KMS-11 (cell line): ENCODE results near the gene TMEM147.

Source experiments
- H2AFZ ChIP-seq: fragments of 200-600 bp; sonication (generic); 2 replicates; pipeline ENCODE4 v1.6.1; 2016; ENCODE audit warnings: antibody characterized with exemption, mixed run types, low read depth
- H3K27ac ChIP-seq: fragments of 200-600 bp; sonication (generic); 2 replicates; pipeline ENCODE4 v1.6.1; 2016; ENCODE audit warnings: mild to moderate bottlenecking, mixed run types
- H3K27me3 ChIP-seq: fragments of 200-600 bp; sonication (generic); 2 replicates; pipeline ENCODE4 v1.6.1; 2017; ENCODE audit warnings: mild to moderate bottlenecking, low read depth, mixed run types, moderate library complexity; ENCODE audit not compliant: insufficient read depth
- H3K36me3 ChIP-seq: fragments of 200-600 bp; sonication (generic); 2 replicates; pipeline ENCODE4 v1.6.1; 2017; ENCODE audit warnings: mild to moderate bottlenecking, mixed run types; ENCODE audit not compliant: insufficient read depth
- H3K4me1 ChIP-seq: fragments of 200-600 bp; sonication (generic); 2 replicates; pipeline ENCODE4 v1.6.1; 2016; ENCODE audit warnings: mild to moderate bottlenecking, low read depth, mixed run types; ENCODE audit not compliant: poor library complexity, severe bottlenecking
- H3K4me2 ChIP-seq: fragments of 200-600 bp; sonication (generic); 2 replicates; pipeline ENCODE4 v1.7.0; 2016; ENCODE audit warnings: mild to moderate bottlenecking, mixed run types
- H3K4me3 ChIP-seq: fragments of 200-600 bp; sonication (generic); IDR thresholded peaks from 2 replicates; pipeline ENCODE4 v1.6.1; 2017; ENCODE audit warnings: low read depth, low read length, mixed read lengths; ENCODE audit not compliant: insufficient read depth
- H3K79me2 ChIP-seq: fragments of 200-600 bp; sonication (generic); 2 replicates; pipeline ENCODE4 v1.6.1; 2016; ENCODE audit warnings: low read depth, mixed run types; ENCODE audit not compliant: insufficient read depth
- H3K9ac ChIP-seq: fragments of 200-600 bp; sonication (generic); 2 replicates; pipeline ENCODE4 v1.6.1; 2016; ENCODE audit warnings: mild to moderate bottlenecking, mixed run types
- H4K20me1 ChIP-seq: fragments of 200-600 bp; sonication (generic); 2 replicates; pipeline ENCODE4 v1.6.1; 2016; ENCODE audit warnings: mild to moderate bottlenecking, mixed run types; ENCODE audit not compliant: insufficient read depth
- CTCF ChIP-seq: fragments of 200-600 bp; sonication (generic); conservative IDR thresholded peaks from 2 replicates; pipeline ENCODE4 v1.6.1; 2017; ENCODE audit warnings: low read depth, mild to moderate bottlenecking, antibody characterized with exemption, low read length, moderate library complexity, mixed read lengths

TMEM147 gene

DNA sequence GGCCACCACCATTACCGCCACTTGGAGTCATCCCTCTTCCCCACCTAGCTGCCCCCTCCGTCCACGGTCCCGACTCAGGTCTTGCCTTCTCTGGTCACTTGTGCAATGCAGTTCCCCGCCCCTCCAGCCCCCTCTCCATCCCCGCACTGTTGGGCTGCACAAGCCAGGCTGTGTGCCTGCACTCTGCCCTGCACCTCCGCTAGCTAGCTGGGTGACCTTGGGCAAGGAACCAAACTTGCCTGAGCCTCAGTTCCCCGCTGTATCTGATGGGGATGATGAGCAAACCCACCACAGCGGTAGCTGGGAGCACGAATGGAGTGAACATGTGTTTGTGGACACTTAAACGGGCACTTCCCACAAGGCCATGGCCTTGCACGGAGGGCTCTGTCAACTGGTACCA, 5.6 kb upstream of the TMEM147 start:
- Histone ChIP-seq H3K36me3 (no peaks in the 10 kb centered on the region), H2AFZ (no peak overlapping the region), H3K4me3 (no peak overlapping the region), H4K20me1 (no peaks in the 10 kb centered on the region), H3K79me2 (no peaks in the 10 kb centered on the region), H3K4me2 (no peak overlapping the region), H3K27me3 (peaks cover 17% of the 10 kb centered on the region; the same call in 1 of the 2 replicates), H3K4me1 (peaks cover 4% of the 10 kb centered on the region), H3K9ac (no peak overlapping the region), H3K27ac (no peak overlapping the region)
- TF ChIP-seq CTCF, result no peak

DNA sequence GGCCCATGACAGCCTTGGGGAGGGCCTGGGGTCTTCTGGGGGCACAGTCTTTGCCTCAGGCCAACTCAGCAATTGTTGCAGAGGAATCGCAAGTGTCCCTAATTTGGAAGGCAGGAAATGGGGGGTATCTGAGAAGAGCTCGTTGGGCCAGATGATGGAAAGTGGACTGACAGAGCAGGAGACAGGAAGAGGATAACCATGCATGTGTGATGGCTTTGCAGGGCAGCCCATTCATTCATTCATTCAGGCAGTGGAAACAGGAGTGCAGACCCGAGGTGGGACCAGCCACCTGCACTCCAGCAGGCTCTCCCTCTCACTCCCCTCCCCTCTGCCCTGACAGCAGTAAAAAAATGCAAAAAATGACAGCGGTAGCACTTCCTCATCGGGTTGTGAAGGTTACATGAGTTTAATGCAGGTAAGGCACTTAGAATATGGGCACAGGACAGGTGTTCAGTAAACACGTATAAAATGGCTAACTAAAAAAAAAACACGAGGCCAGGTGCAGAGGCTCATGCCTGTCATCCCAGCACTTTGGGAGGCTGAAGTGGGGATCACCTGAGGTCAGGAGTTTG, 5.0 kb upstream of the TMEM147 start:
- H2AFZ ChIP-seq, result no peak overlapping the region
- peaks cover 4% of the 10 kb centered on the region for H3K4me1 ChIP-seq
- no peak overlapping the region for H3K9ac ChIP-seq
- no peaks in the 10 kb centered on the region for H3K79me2 ChIP-seq
- H3K27me3 ChIP-seq, result peaks cover 11% of the 10 kb centered on the region; the same call in 1 of the 2 replicates
- no peaks in the 10 kb centered on the region for H3K36me3 ChIP-seq
- no peak overlapping the region for H3K4me2 ChIP-seq
- no peaks in the 10 kb centered on the region for H4K20me1 ChIP-seq
- no peak overlapping the region for H3K27ac ChIP-seq
- no peak for TF ChIP-seq CTCF
- no peak overlapping the region for H3K4me3 ChIP-seq

DNA sequence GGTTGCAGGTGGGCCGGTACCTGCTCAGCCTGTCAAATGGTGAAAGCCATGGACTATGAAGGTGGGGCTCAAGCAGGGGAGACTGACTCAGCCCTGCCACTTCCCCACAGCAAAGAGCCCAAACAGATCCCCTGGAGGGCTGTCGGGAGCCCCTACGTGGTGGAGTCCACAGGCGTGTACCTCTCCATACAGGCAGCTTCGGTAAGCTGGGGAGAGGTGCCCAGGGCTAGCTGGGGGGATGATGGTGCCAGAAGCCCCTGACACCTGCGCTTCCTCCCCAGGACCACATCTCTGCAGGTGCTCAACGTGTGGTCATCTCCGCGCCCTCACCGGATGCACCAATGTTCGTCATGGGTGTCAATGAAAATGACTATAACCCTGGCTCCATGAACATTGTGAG, 3.2 kb upstream of the TMEM147 start:
- Histone ChIP-seq H3K4me2 (no peak overlapping the region), H3K4me3 (no peak overlapping the region), H3K27me3 (no peaks in the 10 kb centered on the region), H3K9ac (no peak overlapping the region), H3K27ac (no peak overlapping the region), H3K36me3 (no peaks in the 10 kb centered on the region), H3K79me2 (no peaks in the 10 kb centered on the region), H2AFZ (no peak overlapping the region), H3K4me1 (peaks cover 14% of the 10 kb centered on the region), H4K20me1 (no peaks in the 10 kb centered on the region)
- no peak for TF ChIP-seq CTCF

DNA sequence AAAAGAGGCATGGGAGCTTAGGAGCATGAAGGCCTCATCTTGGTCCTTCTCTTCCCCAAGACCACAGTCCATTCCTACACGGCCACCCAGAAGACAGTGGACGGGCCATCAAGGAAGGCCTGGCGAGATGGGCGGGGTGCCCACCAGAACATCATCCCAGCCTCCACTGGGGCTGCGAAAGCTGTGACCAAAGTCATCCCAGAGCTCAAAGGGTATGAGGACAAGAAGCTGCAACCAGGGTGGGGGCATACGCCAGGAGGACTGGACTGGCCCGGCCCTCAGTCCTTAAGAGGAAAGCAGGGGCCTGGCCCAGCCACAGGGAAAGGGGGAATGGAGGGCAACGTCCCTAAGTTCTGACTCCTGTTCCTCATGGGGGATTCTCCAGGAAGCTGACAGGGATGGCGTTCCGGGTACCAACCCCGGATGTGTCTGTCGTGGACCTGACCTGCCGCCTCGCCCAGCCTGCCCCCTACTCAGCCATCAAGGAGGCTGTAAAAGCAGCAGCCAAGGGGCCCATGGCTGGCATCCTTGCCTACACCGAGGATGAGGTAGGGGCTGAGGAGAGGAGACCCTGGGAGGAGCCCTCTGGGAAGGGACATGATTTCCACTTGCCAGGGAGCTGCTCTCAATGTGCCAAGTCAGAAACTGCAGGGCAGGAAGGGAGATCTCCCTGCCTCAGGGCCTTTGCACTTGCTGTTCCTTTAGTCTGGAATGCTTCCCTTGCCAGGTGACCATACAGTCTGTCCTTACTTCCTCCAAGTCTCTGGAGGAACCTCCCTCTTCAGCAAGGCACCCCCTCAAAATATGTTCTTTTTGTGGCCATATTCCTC, 1.9 kb upstream of the TMEM147 start:
- no peak overlapping the region for H3K4me3 ChIP-seq
- H3K9ac ChIP-seq, result no peak overlapping the region
- H3K4me1 ChIP-seq, result peaks cover 14% of the 10 kb centered on the region
- H2AFZ ChIP-seq, result no peak overlapping the region
- no peaks in the 10 kb centered on the region for H3K79me2 ChIP-seq
- H3K36me3 ChIP-seq, result no peaks in the 10 kb centered on the region
- no peak overlapping the region for H3K4me2 ChIP-seq
- no peak overlapping the region for H3K27ac ChIP-seq
- no peaks in the 10 kb centered on the region for H4K20me1 ChIP-seq
- no peak for TF ChIP-seq CTCF
- no peaks in the 10 kb centered on the region for H3K27me3 ChIP-seq
